ENCODE results near the gene AMIGO3.

DNA sequence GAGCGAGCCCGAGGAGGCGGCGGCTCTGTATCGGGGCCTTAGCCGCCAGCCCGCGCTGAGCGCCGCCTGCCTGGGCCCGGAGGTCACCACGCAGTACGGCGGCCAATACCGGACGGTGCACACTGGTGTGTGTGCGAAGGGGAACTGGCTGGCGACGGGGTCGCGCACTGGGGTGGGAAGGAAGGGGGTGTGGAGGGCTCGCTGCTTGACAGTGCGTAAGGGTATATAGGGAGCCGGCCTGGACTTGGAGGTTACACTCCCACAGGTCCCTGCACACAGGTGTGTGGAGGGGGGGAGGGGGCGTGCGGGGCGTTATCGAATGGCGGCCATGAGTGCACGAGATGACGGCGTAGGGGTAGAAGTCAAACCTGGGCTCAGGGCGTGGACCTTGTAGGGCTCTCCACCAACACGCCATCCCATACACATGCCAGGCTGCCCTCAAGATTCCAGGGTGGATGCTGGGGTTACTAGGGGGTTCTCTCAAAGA, 44.9 kb downstream of the AMIGO3 start:
- TF ChIP-seq, protein P1, sequence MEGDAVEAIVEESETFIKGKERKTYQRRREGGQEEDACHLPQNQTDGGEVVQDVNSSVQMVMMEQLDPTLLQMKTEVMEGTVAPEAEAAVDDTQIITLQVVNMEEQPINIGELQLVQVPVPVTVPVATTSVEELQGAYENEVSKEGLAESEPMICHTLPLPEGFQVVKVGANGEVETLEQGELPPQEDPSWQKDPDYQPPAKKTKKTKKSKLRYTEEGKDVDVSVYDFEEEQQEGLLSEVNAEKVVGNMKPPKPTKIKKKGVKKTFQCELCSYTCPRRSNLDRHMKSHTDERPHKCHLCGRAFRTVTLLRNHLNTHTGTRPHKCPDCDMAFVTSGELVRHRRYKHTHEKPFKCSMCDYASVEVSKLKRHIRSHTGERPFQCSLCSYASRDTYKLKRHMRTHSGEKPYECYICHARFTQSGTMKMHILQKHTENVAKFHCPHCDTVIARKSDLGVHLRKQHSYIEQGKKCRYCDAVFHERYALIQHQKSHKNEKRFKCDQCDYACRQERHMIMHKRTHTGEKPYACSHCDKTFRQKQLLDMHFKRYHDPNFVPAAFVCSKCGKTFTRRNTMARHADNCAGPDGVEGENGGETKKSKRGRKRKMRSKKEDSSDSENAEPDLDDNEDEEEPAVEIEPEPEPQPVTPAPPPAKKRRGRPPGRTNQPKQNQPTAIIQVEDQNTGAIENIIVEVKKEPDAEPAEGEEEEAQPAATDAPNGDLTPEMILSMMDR (conservative IDR thresholded peaks at IDR 0.05 in 1 of 2, IDR thresholded peaks at IDR 0.05 in 1 of 2; ENCODE audit: extremely low read depth in 1 of 2, insufficient read depth in 1 of 2, low read depth in 1 of 2, low read length in 2 of 2): peak in 1 of 2 donors; percentile 2
- TF ChIP-seq EZH2 (IDR thresholded peaks at IDR 0.05; ENCODE audit: borderline replicate concordance, low read length): no peak
